Testis (tissue), 2 donors: ENCODE measurements around the gene TAS2R19.

Source experiments
- CTCF ChIP-seq, 3 experiments: fragments of 450-650 bp in 2 of 3; fragments of 200-600 bp in 1 of 3; sonication (generic) in 1 of 3; IDR thresholded peaks; one replicate each; pipeline ENCODE4 v1.5.1; 2016 to 2019; ENCODE audit warnings: antibody characterized with exemption in 3 of 3, mild to moderate bottlenecking in 2 of 3, moderate library complexity in 1 of 3
- POLR2A ChIP-seq: fragments of 450-650 bp; IDR thresholded peaks from one replicate; pipeline ENCODE4 v1.6.1; 2017; ENCODE audit warnings: antibody characterized with exemption, mild to moderate bottlenecking, moderate library complexity

GRCh38 chr12:11059784-11060183 lies 37.4 kb upstream of the TAS2R19 start:
- TF ChIP-seq CTCF (IDR thresholded peaks at IDR 0.05) (no peak), POLR2A (no peak)
